Measurements from ENCODE around the gene CDYL.

The CDYL gene

GRCh38 chr6:4913705-4914419 lies 137.7 kb downstream of the CDYL start:
- DNase-seq: no peak

- no peak for DNase-seq
These were observed 138.4 kb downstream of the CDYL start for GRCh38 chr6:4914420-4915159.

- no peak for DNase-seq
These were observed 140.9 kb downstream of the CDYL start for GRCh38 chr6:4916954-4917561.

- DNase-seq: no peak
These were observed 144.8 kb downstream of the CDYL start for GRCh38 chr6:4920914-4921410.

DNA sequence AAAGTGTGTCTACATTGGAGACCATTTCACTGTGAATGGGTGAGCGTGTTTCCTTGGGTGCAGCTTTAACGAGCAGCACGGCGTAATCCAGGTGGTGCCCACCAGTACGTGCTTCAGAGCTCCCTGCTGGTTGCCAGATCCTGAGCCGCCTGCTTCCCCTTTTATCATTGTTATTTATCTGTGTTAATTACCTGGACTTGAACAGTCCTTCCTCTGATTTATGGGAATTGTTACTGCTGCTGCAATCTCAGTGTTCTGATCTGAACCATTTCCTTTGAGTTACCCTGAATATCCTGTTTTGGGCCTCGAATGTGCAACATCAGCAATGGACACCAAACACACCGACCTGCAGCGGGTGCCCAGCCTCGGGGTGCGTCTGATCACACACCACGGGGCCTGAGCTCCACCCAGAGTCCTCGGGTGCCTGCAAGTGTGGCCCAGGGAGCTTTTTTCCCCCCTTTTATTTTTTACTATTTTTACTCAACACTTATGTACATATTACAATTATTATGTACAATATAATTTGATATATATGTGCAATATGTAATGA lies 146.4 kb downstream of the CDYL start:
- no peak for DNase-seq

- DNase-seq: no peak
These were observed 146.9 kb downstream of the CDYL start for GRCh38 chr6:4923081-4923480.

- DNase-seq: no peak
These were observed 148.6 kb downstream of the CDYL start for GRCh38 chr6:4924661-4925271.

GRCh38 chr6:4925580-4925979 lies 149.4 kb downstream of the CDYL start:
- DNase-seq: no peak

DNA sequence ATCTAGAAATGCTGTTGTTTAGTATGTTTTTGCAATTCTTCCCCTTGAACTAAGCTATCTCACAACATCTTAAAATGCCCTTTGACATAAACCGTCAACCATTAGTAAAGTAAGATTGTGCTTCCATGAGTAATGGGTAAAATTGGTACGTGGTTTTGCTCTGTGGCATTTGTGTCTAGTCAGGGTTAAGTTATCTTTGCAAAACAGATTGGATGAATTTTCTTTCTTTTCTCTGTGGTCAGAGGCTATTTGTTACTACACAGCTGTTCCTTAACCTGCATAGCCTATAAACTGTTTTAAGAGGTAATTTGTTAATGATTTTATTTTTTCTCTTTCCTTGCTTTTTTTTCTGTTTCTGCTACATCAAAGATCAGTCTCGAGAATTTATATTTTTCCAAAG lies 152.2 kb downstream of the CDYL start:
- no peak for DNase-seq

- DNase-seq: no peak
These were observed 153.0 kb downstream of the CDYL start for GRCh38 chr6:4929097-4929718.

GRCh38 chr6:4930025-4930691 lies 154.0 kb downstream of the CDYL start:
- DNase-seq: no peak

GRCh38 chr6:4931530-4932227 lies 155.5 kb downstream of the CDYL start:
- DNase-seq: no peak

DNA sequence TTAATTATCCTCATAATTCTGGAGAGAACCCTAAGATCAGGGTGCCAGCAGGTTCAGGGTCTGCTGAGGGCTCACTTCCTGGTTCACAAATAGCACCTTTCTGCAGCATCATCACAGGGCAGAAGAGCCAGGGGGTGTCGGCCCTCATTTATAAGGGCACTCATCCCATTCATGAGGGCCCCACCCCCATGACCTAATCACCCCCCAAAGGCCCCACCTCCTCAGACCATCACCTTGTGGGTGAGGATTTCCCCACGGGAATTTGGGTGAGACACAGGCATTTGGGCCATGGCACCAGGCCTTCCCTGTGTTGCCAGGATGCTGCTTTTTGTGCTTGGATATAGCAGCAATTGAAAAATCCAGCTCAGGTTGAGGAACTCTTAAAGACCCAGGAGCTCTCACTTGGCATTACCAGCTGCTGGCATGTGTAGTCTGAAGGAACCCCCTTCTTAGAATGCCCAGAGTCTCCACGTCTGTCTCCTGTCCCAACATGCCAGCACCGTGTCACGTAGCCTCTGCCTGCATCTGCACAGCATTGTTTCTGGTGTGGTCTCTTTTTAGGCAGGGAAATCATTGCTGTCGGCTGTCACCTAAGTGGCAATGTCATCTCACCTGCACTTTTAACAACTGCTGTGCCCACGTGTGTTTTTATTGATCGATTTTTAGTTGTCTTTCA lies 156.2 kb downstream of the CDYL start:
- DNase-seq: no peak

DNA sequence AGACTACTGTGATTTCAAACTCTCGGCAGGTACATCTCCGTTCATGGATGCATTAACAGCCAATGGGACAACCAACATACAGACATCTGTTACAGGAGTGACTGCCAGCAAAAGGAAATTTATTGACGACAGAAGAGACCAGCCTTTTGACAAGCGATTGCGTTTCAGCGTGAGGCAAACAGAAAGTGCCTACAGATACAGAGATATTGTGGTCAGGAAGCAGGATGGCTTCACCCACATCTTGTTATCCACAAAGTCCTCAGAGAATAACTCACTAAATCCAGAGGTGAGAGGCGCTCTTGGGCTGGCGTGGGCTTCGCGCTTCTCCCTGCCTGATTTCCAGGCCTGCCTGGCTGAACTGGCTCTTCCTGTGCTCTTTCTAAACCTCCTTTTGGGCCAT lies 159.3 kb downstream of the CDYL start:
- DNase-seq: no peak

- no peak for DNase-seq
These were observed 159.9 kb downstream of the CDYL start for GRCh38 chr6:4935975-4936680.

DNA sequence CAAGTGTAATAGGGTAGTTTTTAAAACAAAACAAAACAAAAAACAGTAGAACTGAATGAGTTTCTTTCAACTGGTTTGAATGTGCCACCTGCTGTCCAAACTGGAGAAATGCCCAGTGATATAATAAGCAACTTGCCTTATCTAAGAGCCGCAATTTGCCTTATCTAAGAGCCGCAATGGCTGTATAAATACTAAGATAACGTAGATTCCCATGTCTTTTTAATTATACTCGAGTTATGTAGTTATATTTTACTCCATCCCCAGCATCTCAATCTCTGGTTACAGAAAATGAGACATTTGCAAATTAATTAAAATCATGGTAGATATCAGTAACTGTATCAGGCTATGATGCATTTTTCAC lies 160.5 kb downstream of the CDYL start:
- DNase-seq: peak; percentile 18

- DNase-seq: no peak
These were observed 161.2 kb downstream of the CDYL start for GRCh38 chr6:4937414-4937813.

GRCh38 chr6:4939241-4939640 lies 163.0 kb downstream of the CDYL start:
- DNase-seq: no peak

DNA sequence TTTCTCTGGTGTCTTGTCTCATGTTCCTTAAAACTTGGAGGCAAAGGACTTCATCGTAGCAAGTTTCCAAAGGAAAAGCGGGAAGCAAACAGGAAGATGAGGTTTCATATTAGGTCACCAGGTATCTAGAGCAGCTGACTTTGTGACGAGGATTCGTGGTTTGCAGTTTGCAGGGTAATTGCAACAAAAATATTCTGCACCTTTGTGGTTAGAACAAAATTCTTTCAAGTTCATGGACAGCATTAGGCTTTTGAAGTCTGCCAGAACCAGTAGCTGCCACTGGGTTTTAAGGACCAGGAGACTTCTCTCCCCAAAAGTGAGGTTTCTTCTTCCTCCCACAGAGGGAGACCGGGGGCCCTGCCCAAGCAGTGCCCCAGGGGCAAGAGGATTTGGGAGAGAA lies 164.2 kb downstream of the CDYL start:
- DNase-seq: no peak
